Islet precursor cell (in vitro differentiated cells): Measurements from ENCODE around the gene GNB1.
A peak's percentile ranks its signal among the peaks of the same experiment; 100 is the strongest.
"Not testable (repeated sequence)": the region's sequence is repeated elsewhere in the genome, so short reads cannot be mapped to it uniquely, and the experiment has no call there.

Source experiments
- DNase-seq: peaks from one replicate; pipeline ENCODE4 v3.0.0-alpha.2; 2018

GNB1 gene

GRCh38 chr1:1856161-1856560, 34.7 kb downstream of the GNB1 start:
- DNase-seq: not testable (repeated sequence)

DNA sequence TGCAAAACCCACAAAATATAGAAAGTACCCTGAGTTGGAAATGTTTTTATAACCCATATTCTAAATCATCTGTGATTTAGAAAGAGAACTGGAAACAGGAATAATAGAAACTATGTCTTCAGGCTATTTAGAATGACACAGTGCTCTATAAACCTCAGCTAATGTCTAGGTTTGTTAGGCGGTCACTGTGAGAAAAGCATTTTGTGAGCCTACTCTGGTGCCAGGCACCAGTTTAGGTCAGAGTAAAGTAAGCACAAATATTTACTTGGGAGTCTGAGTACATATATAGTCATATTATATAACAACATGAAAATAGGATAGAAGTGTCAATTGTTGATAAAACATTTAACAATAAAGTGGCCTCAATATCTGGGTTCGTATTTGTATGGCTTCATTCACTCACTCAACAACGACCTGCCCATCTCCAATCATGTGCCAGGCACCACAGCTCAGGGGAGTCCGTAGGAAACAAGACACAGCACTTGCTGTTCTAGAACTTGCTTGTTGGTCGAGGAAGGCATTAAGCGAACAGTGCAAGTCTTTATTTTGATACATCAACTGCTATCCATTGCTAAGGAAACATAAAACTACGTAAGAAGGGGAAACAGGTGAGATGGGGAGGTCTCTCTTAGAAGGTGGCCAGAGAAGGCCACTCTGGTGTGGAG, 37.2 kb downstream of the GNB1 start:
- DNase-seq: no peak

GRCh38 chr1:1852619-1853414, 38.1 kb downstream of the GNB1 start:
- no peak for DNase-seq

- no peak for DNase-seq
These were observed 43.0 kb downstream of the GNB1 start for GRCh38 chr1:1847890-1848289.

DNA sequence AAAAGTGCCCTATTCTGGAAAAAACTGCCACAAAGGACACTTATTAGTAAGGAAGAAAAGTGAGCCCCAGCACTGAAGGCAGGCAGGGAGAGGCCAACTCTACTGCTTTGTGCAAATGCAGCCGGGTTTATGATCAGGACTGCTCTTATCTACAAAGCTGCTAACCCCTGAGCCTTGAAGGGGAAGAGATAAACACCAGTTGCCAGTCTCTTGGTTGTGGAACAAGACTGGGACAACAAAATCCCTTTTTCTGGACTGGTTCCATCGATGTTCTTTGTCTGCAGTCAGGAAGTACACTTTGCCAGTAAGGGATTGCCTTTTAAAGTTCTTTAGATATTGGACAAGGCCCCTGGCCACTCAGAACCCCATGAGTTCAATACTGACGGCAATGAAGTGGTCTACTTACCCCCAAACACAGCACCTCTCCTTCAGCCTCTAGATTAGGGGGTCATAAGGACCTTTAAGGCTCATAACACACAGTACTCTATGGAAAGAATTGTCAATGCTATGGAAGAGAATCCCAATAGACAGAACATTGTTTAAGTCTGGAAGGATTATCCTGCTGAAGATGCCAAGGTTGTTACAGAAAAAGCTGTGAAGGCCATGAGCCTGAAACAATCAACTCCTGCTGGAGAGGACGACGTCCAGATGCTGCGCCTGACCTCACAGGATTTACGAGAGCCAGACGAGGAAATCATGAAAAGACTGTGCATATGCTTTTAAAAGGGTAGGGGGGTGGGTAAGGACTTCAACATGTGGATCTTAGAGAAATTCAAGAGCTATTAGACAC, 43.6 kb downstream of the GNB1 start:
- DNase-seq: no peak

DNA sequence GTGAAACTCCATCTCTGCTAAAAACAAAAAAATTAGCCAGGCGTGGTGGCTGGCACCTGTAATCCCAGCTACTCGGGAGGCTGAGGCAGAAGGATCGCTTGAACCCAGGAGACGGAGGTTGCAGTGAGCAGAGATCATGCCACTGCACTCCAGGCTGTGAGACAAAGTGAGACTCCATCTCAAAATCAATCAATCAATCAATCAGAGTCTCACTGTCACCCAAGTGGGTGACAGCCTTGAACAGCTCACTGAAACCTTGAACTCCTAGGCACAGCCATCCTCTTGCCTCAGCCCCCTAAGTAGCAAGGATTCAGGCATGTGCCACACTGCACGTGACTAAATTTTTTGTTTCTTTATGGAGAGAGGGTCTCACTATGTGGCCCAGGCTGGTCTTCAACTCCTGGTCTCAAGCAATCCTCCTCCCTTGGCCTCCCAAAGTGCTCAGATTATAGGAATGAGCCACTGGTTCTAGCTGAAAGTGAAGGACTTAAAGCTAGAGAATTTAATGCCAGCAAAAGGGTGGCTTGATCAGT, 44.4 kb downstream of the GNB1 start:
- no peak for DNase-seq

GRCh38 chr1:1842360-1843146, 48.3 kb downstream of the GNB1 start:
- DNase-seq: no peak

- no peak for DNase-seq
These were observed 49.3 kb downstream of the GNB1 start for GRCh38 chr1:1841575-1841995.

DNA sequence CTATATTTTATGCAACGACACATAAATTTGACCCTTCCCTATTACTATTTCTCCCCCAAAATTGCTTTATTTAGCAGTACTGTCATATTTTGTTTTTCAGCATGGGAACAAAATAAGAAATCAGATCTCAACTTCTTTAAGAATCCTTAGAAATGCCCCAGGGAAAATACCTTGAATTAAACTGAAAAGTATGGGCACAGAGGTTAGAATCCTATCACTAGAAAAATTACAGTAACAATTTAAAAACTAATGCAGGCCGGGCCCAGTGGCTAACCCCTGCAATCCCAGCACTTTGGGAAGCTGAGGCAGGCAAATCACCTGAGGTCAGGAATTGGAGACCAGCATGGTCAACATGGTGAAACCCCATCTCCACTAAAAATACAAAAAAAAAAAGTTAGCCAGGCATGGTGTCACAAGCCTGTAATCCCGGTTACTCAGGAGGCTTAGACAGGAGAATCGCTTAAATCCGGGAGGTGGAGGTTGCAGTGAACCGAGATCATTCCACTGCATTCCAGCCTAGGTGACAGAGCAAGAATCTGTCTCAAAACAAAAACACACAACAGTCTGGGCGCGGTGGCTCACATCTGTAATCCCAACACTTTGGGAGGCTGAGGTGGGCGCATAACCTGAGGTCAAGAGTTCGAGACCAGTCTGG, 51.4 kb downstream of the GNB1 start:
- no peak for DNase-seq

DNA sequence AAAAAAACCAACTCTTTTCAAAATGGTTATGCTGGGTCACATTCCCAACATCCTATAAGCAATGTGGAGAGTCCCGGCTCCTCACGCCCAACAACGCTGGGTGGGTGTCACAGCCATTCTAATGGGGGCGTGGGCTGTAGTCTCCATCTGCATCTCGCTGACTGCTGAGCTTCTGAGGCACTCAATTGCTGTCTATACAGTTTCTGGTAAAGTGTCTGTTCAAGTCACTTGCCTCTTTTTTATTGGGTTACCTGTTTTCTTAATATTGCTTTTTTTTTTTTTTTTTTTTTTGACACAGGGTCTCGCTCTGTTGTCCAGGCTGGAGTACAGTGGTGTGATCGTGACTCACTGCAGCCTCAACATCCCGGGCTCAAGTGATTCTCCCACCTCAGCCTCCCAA, 54.8 kb downstream of the GNB1 start:
- DNase-seq: no peak

DNA sequence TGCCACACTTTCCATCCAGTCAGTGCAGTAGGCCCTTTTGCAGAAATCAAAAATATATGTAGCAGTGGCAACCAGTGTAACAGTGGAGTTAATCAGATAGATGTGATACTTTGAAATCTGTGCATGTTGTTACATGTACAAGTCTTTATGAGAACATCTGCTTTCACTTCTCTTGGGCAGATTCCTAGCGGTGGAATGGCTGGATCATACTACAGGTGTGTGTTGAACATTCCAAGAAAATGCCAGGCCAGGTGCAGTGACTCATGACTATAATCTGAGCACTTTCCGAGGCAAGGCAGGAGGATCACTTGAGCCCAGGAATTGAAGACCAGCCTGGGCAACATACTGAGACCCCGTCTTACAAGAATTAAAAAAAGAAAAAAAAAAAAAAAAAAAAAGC, 55.3 kb downstream of the GNB1 start:
- DNase-seq: no peak

GRCh38 chr1:1833916-1834325, 57.0 kb downstream of the GNB1 start:
- DNase-seq: no peak

- DNase-seq: no peak
These were observed 57.4 kb downstream of the GNB1 start for GRCh38 chr1:1833456-1833855.

GRCh38 chr1:1832820-1833219, 58.1 kb downstream of the GNB1 start:
- no peak for DNase-seq

GRCh38 chr1:1832166-1832565, 58.7 kb downstream of the GNB1 start:
- DNase-seq: no peak

DNA sequence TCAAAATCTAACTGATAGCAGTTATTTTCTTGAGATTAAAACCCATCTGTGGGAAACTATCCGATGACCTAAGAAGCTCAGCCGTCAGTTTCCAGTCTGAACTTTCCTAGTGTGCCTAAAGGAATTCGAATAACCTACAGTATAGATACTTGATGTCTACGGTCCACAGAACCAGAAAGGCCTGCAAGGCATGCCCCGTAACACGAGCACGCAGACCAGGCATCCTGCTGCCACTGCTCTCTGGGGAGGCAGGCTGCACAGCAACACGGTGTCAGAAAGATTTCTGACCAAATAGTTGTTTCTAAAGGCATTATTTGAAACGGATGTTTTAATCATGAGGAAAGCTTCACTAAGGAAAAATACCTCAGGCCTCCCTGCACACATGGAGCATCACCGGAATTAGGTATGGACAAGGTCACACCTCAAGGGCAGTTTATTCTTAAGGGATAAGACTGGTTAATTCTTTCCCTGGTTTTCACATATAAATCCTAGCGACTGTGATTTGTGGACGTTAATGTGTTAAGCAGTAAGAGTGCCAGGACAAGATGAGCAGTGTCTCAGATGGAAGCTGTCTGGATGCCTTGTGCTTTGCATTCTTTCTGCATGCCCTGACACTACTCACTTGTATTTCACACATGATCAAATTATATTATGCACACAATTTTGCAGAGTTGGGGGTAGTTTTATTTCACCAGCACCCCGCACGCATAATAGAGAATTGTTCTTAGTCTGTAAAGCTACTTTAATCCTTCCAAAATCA, 63.6 kb downstream of the GNB1 start:
- DNase-seq: peak; percentile 60

DNA sequence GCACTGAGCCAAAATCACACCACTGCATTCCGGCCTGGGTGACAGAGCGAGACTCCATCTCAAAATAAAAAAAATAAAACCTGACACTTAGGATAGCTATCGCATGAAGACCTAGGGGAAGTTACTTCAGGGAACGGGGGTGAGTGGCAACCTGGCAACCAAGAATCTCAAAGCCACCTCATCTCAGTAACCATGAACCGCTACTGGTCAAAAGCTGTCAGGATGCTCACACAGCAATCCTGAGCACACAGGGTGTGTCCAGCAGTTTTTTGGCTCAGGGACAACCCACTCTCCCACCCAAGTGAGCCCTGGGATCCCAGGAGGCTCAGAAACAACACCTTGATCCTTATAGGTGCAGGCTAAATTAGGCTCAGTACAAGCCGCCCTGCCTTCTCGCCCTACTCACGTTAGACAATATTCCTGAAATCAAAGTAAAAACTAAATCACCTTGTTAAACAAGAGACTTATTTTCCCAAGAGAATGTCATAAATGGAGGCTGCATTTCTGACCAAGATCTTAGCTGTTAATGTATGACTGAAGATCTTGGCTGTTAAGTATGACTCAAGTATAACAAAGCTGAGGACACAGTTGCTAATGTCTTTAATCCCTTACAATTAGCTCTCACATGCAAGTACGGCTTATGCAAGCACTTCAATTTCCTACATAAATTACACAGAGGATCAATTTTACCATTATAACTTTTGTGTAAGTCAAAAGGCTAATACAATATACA, 64.4 kb downstream of the GNB1 start:
- no peak for DNase-seq

DNA sequence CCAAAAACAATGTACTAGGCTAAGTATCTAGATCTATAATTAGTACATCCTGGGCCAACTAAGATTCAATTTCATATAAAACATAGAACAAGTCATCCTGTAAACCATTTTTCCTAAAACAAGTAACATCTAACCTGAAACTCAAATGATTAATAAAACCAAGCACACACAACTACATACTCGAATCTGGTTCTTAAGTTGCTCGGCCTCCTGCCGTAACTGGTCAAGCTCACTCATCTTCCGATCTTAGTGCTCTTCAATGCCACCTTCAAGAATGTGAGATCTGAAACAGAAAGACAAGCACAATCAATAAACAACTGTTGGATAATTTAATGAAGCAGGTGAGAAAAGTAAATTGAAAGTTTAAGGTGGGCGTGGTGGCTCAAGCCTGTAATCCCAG, 65.7 kb downstream of the GNB1 start:
- no peak for DNase-seq

- no peak for DNase-seq
These were observed 71.1 kb downstream of the GNB1 start for GRCh38 chr1:1819762-1820161.

- no peak for DNase-seq
These were observed 73.7 kb downstream of the GNB1 start for GRCh38 chr1:1817221-1817620.
